Transverse colon (tissue), 4 donors: Measurements from ENCODE around the gene TNS1.

ENCODE experiments used
- POLR2A ChIP-seq: fragments of 450-650 bp; IDR thresholded peaks from one replicate; pipeline ENCODE4 v1.6.1; 2016; ENCODE audit warnings: antibody characterized with exemption, mild to moderate bottlenecking, moderate library complexity
- POLR2AphosphoS5 ChIP-seq, 3 donors: sonication (generic); formaldehyde crosslinking; IDR thresholded peaks; one replicate each; pipeline ENCODE4 v1.6.1; 2016; ENCODE audit warnings: antibody characterized with exemption in 3 of 3
- TF ChIP-seq, protein P1 (sequence below), 5 experiments: fragments of 200-600 bp in 3 of 5; fragments of 450-650 bp in 2 of 5; sonication (generic) in 3 of 5; IDR thresholded peaks; 1 replicate in 2 of 5; 2 replicates in 3 of 5; pipeline ENCODE4 v1.5.1; 2016 to 2017; ENCODE audit warnings: antibody characterized with exemption in 5 of 5, inconsistent platforms in 3 of 5, mild to moderate bottlenecking in 2 of 5, moderate library complexity in 1 of 5

DNA sequence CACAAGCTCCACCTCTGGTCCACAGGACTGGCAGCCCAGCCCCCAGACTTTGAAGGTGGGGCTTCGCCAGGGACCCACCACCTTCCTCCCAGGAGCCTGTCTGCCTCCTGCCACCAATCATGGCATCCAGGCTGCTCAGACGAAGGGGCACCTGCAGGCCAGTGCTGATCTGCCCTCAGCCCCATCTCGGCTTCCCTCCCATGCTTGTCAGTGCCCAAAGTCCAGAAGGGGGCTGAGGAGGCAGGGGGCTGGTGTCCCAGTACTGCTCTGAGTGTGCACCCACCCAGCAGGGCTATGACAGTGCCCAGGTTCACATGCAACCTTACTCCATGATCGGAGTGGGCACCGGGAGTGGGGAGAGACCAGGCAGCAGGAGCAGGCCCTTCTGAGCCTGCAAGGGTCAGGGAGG lies 40.9 kb upstream of the TNS1 start:
- no peak for TF ChIP-seq POLR2AphosphoS5 (IDR thresholded peaks at IDR 0.05)
- no peak for TF ChIP-seq POLR2A
- TF ChIP-seq, protein P1, sequence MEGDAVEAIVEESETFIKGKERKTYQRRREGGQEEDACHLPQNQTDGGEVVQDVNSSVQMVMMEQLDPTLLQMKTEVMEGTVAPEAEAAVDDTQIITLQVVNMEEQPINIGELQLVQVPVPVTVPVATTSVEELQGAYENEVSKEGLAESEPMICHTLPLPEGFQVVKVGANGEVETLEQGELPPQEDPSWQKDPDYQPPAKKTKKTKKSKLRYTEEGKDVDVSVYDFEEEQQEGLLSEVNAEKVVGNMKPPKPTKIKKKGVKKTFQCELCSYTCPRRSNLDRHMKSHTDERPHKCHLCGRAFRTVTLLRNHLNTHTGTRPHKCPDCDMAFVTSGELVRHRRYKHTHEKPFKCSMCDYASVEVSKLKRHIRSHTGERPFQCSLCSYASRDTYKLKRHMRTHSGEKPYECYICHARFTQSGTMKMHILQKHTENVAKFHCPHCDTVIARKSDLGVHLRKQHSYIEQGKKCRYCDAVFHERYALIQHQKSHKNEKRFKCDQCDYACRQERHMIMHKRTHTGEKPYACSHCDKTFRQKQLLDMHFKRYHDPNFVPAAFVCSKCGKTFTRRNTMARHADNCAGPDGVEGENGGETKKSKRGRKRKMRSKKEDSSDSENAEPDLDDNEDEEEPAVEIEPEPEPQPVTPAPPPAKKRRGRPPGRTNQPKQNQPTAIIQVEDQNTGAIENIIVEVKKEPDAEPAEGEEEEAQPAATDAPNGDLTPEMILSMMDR (IDR thresholded peaks at IDR 0.05) = no peak
